SHP77 (cell line): ENCODE results near the gene SF3B5.
"Not testable (repeated sequence)": the region's sequence is repeated elsewhere in the genome, so short reads cannot be mapped to it uniquely, and the experiment has no call there.

ENCODE experiments used
- DNase-seq, 2 experiments: peaks; one replicate each; lab custom pipeline; 2025; lab: John Stamatoyannopoulos, UW

SF3B5 gene

DNA sequence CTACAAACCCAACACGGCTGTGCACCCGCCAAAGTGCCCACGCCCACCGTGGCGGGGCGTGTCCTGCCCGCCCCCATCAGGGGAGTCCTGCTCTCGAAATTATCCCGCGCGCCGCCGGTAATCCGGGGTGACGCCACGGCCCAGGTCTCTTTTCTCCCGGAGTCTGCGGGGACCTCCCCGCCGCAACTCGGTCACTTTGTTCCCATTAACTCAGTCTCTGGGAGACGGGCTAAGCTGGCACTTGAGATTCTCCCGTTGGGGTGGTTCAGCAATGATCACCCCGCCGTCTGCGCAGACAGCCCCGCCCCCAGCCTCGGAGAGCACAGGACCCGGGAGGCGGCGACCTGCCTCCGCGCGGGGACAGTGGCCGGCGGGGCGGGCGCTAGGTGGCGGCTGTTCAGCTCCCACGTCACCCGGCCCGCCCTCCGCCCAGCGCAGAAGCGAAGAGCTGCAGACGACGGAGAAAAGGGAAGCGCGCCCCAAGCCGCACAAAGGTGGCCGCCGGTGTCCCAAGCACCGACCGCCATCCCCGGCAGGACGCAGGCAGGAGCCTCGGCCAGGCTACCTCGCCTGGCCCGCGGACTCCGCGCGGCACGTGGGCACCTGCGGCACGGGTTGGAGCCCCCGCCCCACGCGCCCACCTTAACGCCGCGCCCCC is 31.5 kb downstream of the SF3B5 start:
- no peak for DNase-seq

DNA sequence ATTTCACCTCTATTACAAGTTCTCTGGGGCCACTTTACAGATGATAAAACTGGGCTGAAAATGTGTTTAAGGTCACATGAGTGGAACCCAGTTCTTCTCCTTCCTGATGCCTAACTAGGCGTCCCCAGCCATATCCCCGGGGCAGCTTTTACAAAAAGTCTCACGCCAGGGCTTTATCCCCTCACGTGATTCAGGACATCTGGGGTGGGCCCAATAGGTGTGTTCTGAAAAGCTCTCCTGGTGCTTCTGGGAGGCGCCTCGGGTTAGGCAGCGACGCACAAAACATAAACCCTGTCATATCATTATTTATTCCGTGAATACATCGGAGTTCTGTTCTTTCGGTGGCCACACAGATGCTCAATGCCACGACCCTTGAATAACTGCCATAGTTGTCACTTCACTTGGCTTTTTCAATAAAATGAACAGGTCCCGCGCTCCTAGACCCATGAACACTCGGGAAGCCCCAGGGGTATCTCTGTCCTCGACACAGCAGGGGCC is 32.1 kb downstream of the SF3B5 start:
- no peak for DNase-seq

DNA sequence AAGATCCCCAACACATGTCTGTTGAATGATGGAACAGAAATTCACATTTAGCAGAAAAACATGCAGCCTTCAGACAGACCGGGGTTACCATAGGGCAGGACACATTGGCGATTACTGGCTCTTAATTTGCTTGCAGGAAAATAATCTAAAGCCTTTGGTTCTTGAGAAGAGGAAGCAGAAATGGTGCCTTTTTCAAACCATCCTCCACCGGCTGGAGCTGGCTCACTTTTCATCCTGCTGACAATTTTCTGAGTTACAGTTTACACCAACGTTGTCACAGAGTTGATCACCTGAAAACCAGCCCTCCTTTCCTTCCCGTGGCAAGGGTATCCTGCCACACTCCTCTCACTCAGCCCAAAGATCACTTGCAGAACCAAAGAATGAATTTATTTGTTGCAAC is 32.6 kb downstream of the SF3B5 start:
- DNase-seq, result no peak

DNA sequence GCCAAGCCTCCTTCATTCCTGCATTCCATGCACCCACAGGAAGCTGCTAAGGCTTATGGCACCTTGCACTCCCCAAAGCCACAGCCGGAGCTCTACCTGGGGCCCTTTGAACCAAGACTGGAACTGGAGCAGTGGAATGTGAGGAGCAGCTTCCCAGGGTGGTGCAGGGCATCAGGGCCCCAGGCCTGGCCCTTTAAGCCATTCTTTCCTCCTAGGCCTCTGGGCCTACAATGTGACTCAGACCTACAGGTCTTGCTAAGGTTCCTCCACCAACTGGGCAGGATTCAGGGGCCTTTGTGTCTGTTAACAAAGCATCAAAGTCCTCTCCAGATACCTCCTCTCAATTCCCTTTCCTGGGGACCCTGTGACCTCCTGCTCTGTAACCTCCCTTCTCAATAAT is 36.2 kb downstream of the SF3B5 start:
- no peak for DNase-seq

GRCh38 chr6:144055121-144055931 is 40.0 kb downstream of the SF3B5 start:
- DNase-seq, result no peak

DNA sequence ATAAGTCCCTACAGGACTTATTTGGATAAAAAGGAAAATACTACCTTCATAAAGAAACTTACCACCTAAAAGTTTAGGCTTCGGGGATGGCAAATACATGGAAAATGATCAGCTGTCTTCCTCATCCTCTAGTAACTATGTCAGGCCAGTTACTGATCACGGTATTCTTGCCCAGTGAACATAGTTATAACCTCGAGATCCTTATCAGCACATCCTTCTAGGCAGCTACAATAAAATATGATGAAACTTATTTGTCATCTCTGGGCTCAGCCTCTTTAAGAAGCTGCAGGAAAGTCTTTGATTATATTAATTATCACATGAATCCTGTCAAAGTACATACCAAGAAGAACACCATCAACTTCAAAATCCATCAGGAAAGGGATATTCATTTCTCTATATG is 41.8 kb downstream of the SF3B5 start:
- no peak for DNase-seq

GRCh38 chr6:144052488-144052887 is 42.9 kb downstream of the SF3B5 start:
- no peak for DNase-seq

DNA sequence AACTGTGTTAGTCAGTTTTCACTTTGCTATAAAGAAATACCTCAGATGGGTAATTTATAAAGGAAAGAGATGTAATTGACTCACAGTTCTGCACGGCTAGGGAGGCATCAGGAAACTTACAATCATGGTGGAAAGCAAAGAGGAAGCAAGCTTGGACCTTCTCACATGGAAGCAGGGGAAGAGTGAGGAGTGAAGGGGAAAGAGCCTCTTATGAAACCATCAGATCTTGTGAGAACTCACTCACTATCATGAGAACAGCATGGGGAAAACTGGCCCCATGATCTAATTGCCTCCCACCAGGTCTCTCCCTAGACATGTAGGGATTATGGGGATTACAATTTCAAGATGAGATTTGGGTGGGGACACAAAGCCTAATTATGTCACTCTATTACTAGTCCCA is 46.0 kb downstream of the SF3B5 start:
- DNase-seq, result no peak

DNA sequence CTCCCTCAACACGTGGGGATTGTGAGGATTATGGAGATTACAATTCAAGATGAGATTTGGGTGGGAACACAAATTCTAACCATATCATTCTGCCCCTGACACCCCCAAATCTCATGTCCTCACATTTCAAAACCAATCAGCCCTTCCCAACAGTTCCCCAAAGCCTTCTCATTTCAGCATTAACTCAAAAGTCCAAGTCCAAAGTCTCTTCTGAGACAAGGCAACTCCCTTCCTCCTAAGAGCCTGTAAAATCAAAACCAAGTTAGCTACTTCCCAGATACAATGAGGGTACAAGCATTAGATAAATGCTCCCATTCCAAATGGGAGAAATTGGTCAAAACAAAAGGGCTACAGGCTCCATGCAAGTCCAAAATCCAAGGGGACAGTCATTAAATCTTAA is 47.7 kb downstream of the SF3B5 start:
- DNase-seq, result no peak

- DNase-seq, result not testable (repeated sequence)
Measured at GRCh38 chr6:144046672-144047071, 48.7 kb downstream of the SF3B5 start.

DNA sequence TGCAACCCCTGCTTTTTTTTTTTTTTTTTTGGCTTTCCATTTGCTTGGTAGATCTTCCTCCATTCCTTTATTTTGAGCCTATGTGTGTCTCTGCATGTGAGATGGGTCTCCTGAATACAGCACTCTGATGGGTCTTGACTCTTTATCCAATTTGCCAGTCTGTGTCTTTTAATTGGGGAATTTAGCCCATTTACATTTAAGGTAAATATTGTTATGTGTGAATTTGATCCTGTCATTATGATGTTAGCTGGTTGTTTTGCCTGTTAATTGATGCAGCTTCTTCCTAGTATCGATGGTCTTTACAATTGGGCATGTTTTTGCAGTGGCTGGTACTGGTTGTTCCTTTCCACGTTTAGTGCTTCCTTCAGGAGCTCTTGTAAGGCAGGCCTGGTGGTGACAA is 50.4 kb downstream of the SF3B5 start:
- not testable (repeated sequence) for DNase-seq
